Measurements from ENCODE around the gene GIMAP1.

GIMAP1 gene

DNA sequence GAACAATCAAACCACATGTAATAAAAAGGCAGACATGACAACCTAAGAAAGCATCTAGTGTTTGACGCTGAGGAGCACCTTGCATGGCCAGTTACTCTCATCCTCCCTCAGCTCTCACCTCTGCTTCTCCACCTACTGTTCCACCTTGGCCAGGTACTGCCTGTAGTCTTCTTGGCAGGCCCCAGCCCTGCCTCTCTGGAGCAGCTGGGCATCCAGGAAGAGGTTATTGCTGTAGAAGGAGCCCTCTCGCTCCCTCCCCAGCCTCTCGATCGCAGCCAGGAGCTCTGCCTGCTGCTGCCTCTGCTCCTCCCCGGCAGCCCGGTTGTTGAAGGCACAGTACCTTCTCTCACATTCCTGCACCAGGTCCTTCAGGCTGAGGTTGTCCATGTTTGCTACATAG is 30.5 kb downstream of the GIMAP1 start:
- TF ChIP-seq POLR2A (IDR thresholded peaks at IDR 0.05; ENCODE audit: low read depth, low read length) = no peak
- no peak for DNase-seq (ENCODE audit: insufficient read length, low spot score)
- no peak for FAIRE-seq

DNA sequence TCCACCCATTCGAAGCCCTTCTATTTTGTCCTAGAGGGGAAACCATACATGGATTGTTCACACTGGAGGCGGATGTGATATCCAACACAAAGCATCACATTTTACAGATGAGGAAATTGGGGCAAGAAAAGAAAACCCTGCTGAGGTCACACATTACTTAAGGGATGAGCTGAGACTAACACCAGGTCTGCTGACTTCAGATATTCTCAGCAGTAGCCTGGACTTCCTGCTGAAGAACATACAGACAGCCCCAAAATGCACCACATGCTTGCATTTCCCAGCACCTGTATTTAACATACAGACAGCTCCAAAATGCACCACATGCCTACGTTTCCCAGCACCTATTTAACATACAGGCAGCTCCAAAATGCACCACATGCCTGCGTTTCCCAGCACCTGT is 32.0 kb downstream of the GIMAP1 start:
- TF ChIP-seq POLR2A (IDR thresholded peaks at IDR 0.05; ENCODE audit: low read depth, low read length) = no peak
- DNase-seq (ENCODE audit: insufficient read length, low spot score) (no peak), FAIRE-seq (no peak)

DNA sequence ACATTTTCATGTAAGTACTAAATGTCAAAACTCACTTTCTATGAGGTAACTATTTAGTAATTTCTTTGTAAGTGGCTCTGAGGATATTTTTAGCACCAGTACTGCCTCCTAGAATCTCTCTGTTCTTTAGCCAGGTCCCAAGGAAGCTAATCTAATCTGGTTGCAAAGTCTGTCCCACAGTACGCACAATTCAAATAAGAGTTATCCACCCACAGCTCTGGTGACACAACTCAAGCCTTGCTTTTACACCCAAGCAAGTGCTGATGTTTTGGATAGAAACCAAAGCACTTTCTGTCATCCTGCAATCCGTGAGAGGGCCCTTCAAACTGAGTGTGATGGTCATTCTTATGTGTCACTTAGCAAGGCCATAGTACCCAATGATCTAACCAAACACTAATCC is 35.3 kb downstream of the GIMAP1 start:
- DNase-seq (ENCODE audit: insufficient read length, low spot score) (no peak), FAIRE-seq (no peak)
- no peak for TF ChIP-seq POLR2A (IDR thresholded peaks at IDR 0.05; ENCODE audit: low read depth, low read length)

DNA sequence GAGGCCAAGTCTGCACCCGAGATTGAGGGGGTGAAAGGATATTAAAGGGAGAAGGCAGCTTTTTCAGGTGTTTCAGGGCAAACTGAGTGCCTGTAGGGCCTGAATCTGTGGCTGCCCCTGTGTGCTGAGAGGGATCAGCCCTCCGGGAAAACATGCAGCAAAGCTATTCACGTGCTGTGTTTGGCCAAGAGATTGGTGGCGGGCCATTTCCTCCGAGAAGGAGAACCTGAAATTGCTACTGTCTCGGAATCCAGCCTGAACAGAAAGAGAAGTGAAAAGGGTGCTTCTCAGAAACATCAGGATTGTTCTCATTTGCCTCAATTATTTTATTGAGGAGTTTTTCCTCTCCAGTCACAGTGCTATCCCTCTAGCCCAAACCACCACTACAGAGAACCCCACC is 36.8 kb downstream of the GIMAP1 start:
- FAIRE-seq = no peak
- DNase-seq (ENCODE audit: insufficient read length, low spot score) = no peak
- TF ChIP-seq POLR2A (IDR thresholded peaks at IDR 0.05; ENCODE audit: low read depth, low read length) = no peak

DNA sequence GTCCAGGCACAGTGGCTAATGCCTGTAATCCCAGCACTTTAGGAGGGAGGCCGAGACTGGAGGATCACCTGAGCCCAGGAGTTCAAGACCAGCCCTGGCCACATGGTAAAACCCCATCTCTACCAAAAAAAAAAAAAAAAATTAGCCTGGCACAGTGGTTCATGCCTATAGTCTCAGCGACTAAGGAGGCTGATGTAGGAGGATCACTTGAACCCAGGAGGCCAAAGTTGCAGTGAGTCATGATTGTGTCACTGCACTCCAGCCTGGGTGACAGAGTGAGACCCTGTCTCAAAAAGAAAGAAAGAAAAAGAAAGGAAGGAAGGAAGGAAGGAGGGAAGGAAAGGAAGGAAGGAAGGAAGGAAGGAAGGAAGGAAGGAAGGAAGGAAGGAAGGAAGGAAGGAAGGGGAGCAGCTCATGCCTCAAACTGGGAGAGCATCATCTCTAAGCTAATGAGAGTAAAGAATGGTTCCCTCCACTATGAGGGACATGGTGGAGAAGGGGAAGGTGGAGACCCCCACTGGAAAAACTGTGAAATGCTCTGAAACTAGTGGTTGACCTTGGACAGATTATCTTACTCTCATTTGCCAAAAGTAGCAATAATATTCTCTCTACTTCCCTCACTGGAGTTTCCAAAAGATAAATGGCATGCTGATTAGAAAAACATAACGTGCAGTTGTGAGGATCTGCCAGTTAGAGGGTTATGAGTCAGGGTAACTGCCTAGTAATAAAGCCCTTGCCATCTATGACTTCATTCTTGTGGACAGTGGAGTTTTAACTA is 37.6 kb downstream of the GIMAP1 start:
- DNase-seq (ENCODE audit: insufficient read length, low spot score) = no peak
- no peak for FAIRE-seq
- no peak for TF ChIP-seq POLR2A (IDR thresholded peaks at IDR 0.05; ENCODE audit: low read depth, low read length)

DNA sequence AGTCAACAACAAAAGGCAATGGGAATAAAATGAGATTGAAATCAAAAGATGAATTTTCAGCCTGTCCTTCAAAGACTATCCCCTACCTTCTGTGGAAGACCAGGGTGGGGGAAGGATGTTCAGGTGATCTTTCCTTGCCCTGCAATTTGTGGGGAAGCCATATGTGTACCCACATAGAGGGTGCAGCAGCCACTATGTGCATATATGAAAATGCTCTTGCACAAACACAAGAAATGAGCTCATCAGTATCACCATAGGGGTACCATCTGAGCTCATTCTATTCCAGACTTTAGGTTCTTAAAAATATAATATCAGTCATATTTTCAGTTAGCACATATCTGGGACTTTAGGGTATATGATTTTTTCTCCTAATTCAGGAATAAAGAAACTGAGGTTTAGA is 38.5 kb downstream of the GIMAP1 start:
- TF ChIP-seq POLR2A (IDR thresholded peaks at IDR 0.05; ENCODE audit: low read depth, low read length) = no peak
- DNase-seq (ENCODE audit: insufficient read length, low spot score) = no peak
- no peak for FAIRE-seq

DNA sequence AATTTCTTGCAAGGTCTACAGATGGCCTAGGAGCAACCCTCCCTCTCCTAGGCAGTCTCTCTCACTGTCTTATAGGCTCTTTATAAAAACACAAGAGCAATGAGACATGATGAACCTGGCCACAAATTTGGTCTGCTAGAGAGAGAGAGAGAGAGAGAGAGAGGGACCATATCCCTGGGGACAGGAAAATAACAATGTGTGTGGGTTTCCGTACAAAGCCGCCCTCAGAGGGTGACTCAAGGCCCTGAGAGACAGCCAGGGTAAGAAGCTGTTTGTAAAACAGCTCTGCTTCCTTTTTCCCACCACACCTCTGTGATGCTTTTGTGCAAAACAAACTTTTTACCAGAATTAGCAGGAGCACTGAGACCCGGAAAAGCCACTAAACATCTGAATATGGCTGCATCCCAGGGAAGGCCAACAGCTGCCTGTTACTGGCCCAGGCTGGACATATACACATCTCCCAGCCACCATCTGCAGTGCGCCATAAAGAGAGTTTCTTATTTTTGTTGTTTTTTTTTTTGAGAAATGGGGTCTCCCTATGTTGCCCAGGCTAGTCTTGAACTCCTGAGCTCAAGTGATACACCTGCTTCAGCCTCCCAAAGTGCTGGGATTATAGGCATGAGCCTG is 39.2 kb downstream of the GIMAP1 start:
- DNase-seq (ENCODE audit: insufficient read length, low spot score) (no peak), FAIRE-seq (no peak)
- no peak for TF ChIP-seq POLR2A (IDR thresholded peaks at IDR 0.05; ENCODE audit: low read depth, low read length)

DNA sequence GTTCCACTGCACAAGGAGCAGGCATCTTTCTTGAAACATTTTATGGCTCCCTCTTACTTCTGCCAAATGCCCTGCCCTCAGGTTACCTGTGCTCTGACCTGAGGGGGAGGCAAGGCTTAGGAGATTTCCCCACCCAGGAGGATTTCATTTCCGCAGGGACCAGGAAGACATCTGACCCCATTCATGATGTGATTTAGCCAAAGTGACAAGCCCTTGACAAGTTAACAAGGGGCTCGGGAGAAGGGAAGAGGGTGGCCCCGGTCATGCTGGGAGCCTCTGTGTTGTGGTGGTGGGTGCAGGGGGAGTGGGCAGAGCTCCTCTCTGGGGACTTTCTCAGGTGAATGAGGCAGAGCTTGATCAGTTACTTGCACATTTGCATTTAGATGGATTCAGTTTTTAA is 39.8 kb downstream of the GIMAP1 start:
- TF ChIP-seq POLR2A (IDR thresholded peaks at IDR 0.05; ENCODE audit: low read depth, low read length) = no peak
- FAIRE-seq (no peak), DNase-seq (ENCODE audit: insufficient read length, low spot score) (no peak)

DNA sequence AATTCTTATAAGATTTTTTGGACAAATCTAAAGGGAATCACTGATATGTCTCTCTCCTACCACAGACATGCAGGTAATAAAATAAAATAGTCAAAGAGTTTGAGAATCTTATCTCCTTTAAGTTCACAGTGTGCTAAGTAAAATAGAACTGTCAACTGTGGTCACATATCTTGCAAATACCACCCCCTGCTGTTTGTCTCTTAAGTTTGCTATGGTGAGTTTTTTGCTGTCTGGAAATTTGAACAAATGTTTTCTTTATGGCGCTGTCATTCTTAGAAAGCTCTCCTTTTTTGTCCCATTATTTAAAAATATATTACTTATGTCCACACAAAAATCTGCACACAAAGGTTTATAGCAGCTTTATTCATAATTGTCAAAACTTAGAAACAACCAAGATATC is 40.4 kb downstream of the GIMAP1 start:
- TF ChIP-seq POLR2A (IDR thresholded peaks at IDR 0.05; ENCODE audit: low read depth, low read length) = no peak
- no peak for DNase-seq (ENCODE audit: insufficient read length, low spot score)
- FAIRE-seq = no peak

DNA sequence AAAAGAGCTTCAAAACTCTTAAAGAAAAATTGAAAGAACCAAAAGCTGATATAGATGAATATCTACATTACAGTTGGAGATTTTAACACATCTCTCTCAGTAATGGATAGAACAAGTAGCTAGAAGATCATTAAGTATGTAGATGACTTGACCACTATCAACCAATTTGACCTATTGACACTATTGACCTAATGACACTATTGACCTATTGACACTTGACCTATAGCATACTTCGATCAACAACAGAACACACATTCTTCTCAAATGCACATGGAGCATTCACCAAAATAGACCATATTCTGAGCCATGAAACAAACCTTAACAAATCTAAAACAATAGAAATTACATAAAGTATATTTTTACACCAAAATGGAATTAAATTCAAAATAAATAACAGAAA is 43.1 kb downstream of the GIMAP1 start:
- FAIRE-seq (no peak), DNase-seq (ENCODE audit: insufficient read length, low spot score) (no peak)
- no peak for TF ChIP-seq POLR2A (IDR thresholded peaks at IDR 0.05; ENCODE audit: low read depth, low read length)

DNA sequence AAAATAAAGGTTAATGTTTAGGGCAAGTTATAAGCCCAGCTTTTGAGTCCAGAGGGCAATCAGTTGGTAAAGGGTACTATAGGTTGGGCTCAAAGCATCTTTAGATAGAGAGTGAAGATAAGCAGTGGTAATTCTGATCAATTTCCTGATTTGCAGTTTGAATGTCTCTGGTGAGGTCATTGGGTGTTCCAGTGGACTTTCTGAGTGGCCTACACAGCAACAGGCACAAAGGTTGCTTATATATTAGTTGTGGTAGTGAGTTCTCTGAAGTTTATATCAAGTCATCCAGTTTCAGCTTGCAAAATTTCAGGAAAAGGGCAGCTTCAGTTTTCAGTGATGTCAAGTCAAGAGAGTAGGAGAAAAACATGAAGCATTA is 49.9 kb downstream of the GIMAP1 start:
- no peak for FAIRE-seq
- no peak for TF ChIP-seq POLR2A (IDR thresholded peaks at IDR 0.05; ENCODE audit: low read depth, low read length)
- no peak for DNase-seq (ENCODE audit: insufficient read length, low spot score)

DNA sequence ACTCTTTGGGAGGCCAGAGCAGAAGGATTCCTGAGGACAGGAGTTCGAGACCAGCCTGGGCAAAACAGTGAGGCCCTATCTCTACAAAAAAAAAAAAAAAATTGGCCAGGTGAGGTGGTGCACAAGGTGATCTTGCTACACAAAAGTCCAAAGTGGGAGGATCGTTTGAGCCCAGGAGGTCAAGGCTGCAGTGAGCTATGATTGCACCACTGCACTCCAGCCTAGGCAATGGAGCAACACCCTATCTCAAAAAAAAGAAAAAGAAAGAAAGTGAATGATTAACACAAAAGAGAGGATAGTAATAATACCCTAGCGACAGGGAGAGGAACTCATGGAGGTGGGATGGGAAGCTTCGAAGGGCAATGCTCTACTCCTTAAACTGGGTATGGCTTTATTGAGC is 53.4 kb downstream of the GIMAP1 start:
- no peak for TF ChIP-seq POLR2A (IDR thresholded peaks at IDR 0.05; ENCODE audit: low read depth, low read length)
- no peak for DNase-seq (ENCODE audit: insufficient read length, low spot score)
- no peak for FAIRE-seq

Measured in H54 (cell line).